AG04450 (cell line): Measurements from ENCODE around the gene RAB11FIP4. TPM values are rescaled to one million over a fixed set of nuclear protein-coding genes. Genes with fewer than 3 reads are reported as not detected.

Experiments
- CTCF ChIA-PET: fragments of 300-600, 350-600 bp; formaldehyde crosslinking; extraction: SDS; loops from one replicate; lab custom pipeline; 2022; ENCODE audit warnings: antibody characterized with exemption, inconsistent platforms; lab: Charles Lee
- POLR2A ChIA-PET: fragments of 350-600 bp; formaldehyde crosslinking; extraction: SDS; loops from one replicate; lab custom pipeline; 2021; ENCODE audit warnings: antibody characterized with exemption, inconsistent platforms; lab: Yijun Ruan, JAX
- DNase-seq: peaks from one replicate; pipeline ENCODE4 v3.0.0-alpha.2; 2011; ENCODE audit warnings: low read depth, low spot score
- H3K27ac ChIP-seq: one replicate; pipeline ENCODE4 v1.5.1; 2012; ENCODE audit warnings: low read depth, low read length, control low read depth
- H3K27me3 ChIP-seq: one replicate; pipeline ENCODE4 v1.6.0; 2012; ENCODE audit warnings: low read length; ENCODE audit not compliant: control insufficient read depth, insufficient read depth
- H3K4me3 ChIP-seq: 2 replicates; pipeline ENCODE4 v1.5.1; 2011; ENCODE audit warnings: mild to moderate bottlenecking, low read depth, low read length, control low read depth
- H3K9me3 ChIP-seq: 2 replicates; pipeline ENCODE4 v1.5.1; 2012; ENCODE audit warnings: low read length; ENCODE audit not compliant: control insufficient read depth, insufficient read depth
- CTCF ChIP-seq: IDR thresholded peaks from 2 replicates; pipeline ENCODE4 v1.5.1; 2011; ENCODE audit warnings: low read depth, low read length, control low read depth, inconsistent platforms
- polyA plus RNA-seq: library from polyadenylated mRNA; depleted of rRNA; stranded (reverse); fragments of >200 nt; gene quantifications from 2 replicates; pipeline ENCODE4 v1.2.3, GENCODE V29; 2011

The RAB11FIP4 gene
- polyA plus RNA-seq, 1 experiment, result 0.58 TPM

GRCh38 chr17:31461227-31461810 is 69.8 kb downstream of the RAB11FIP4 start:
- CTCF ChIA-PET, result interaction anchor here (1.7 kb wide), 1 partner anchor 24 kb away, joined by 5 read pairs; no protein-coding TSS in a partner anchor

GRCh38 chr17:31462261-31462660 is 70.8 kb downstream of the RAB11FIP4 start:
- H3K27me3 ChIP-seq, result peaks cover 33% of the 10 kb centered on the region
- DNase-seq, result no peak
- H3K4me3 ChIP-seq, result no peak overlapping the region
- ChIA-PET POLR2A (no interaction called here), CTCF (no interaction called here)
- no peak for TF ChIP-seq CTCF
- H3K9me3 ChIP-seq, result no peaks in the 10 kb centered on the region
- H3K27ac ChIP-seq, result no peak overlapping the region

More at GRCh38 chr17:31461227-31461810, 69.8 kb downstream of the RAB11FIP4 start:
- Histone ChIP-seq H3K4me3 (no peak overlapping the region), H3K27me3 (peaks cover 36% of the 10 kb centered on the region), H3K27ac (no peak overlapping the region), H3K9me3 (no peaks in the 10 kb centered on the region)
- DNase-seq, result no peak
- no peak for TF ChIP-seq CTCF
- POLR2A ChIA-PET, result no interaction called here

GRCh38 chr17:31466096-31466760 is 74.8 kb downstream of the RAB11FIP4 start:
- Histone ChIP-seq H3K27ac (no peak overlapping the region), H3K27me3 (peaks cover 19% of the 10 kb centered on the region), H3K9me3 (no peaks in the 10 kb centered on the region), H3K4me3 (no peak overlapping the region)
- DNase-seq, result no peak
- ChIA-PET CTCF (no interaction called here), POLR2A (no interaction called here)
- no peak for TF ChIP-seq CTCF

- no peaks in the 10 kb centered on the region; the same call in 1 of the 2 replicates for H3K9me3 ChIP-seq
- no peak for TF ChIP-seq CTCF
- H3K27ac ChIP-seq, result no peak overlapping the region
- no peak overlapping the region for H3K4me3 ChIP-seq
- peaks cover 20% of the 10 kb centered on the region for H3K27me3 ChIP-seq
- ChIA-PET POLR2A (interaction anchor here (0.6 kb wide), 1 partner anchor 8 kb away, joined by 5 read pairs; no protein-coding TSS in a partner anchor), CTCF (no interaction called here)
- no peak for DNase-seq
Measured at GRCh38 chr17:31467502-31468256, 76.2 kb downstream of the RAB11FIP4 start.

GRCh38 chr17:31469959-31470358 is 78.5 kb downstream of the RAB11FIP4 start:
- ChIA-PET CTCF (interaction anchor here (1.2 kb wide), 1 partner anchor 31 kb away, joined by 3 read pairs; no protein-coding TSS in a partner anchor), POLR2A (no interaction called here)
- no peak overlapping the region for H3K27ac ChIP-seq
- no peak overlapping the region for H3K4me3 ChIP-seq
- no peaks in the 10 kb centered on the region; the same call in 1 of the 2 replicates for H3K9me3 ChIP-seq
- TF ChIP-seq CTCF, result no peak
- DNase-seq, result no peak
- peaks cover 32% of the 10 kb centered on the region for H3K27me3 ChIP-seq
